Activated T-helper 2 cell treated with anti-CD3 and anti-CD28 coated beads, Interferon-gamma antibody, Interleukin-2, Interleukin-4, amounts not matched to agents 10 μg/mL and 5 μg/mL and 100 μg/mL, durations not matched to agents 14 hours and 24 hours and 36 hours (primary cell): ENCODE measurements around the gene CELA1. TPM values are rescaled to one million over a fixed set of nuclear protein-coding genes. Genes with fewer than 3 reads are reported as not detected.
"Not testable (repeated sequence)": the region's sequence is repeated elsewhere in the genome, so short reads cannot be mapped to it uniquely, and the experiment has no call there.

ENCODE experiments used
- DNase-seq: peaks from one replicate; pipeline ENCODE4 v3.0.0; 2021; ENCODE audit warnings: low spot score
- H3K27ac Mint-ChIP-seq: one replicate; pipeline ENCODE4 v1.8.0; 2021; ENCODE audit warnings: mixed read lengths
- H3K27me3 Mint-ChIP-seq: one replicate; pipeline ENCODE4 v1.8.0; 2021; ENCODE audit warnings: low read depth, mixed read lengths
- H3K36me3 Mint-ChIP-seq: one replicate; pipeline ENCODE4 v1.8.0; 2021; ENCODE audit warnings: low read depth, mixed read lengths
- H3K4me1 Mint-ChIP-seq: one replicate; pipeline ENCODE4 v1.8.0; 2021; ENCODE audit warnings: low read depth, mixed read lengths
- H3K4me3 Mint-ChIP-seq: one replicate; pipeline ENCODE4 v1.8.0; 2021; ENCODE audit warnings: low read depth, mild to moderate bottlenecking, moderate library complexity, mixed read lengths
- H3K9me3 Mint-ChIP-seq: one replicate; pipeline ENCODE4 v1.8.0; 2021; ENCODE audit warnings: mixed read lengths
- intact Hi-C: fragments of 100-400 bp; cut with micrococcal nuclease; formaldehyde crosslinking; loops from one replicate; pipeline ENCODE4 v1.15.1; 2023
- total RNA-seq: library from RNA; stranded (reverse); gene quantifications from 2 replicates; pipeline ENCODE4 v1.2.3, GENCODE V29; 2022

CELA1 gene
- total RNA-seq, 1 donor from 2014 or later, result not detected

DNA sequence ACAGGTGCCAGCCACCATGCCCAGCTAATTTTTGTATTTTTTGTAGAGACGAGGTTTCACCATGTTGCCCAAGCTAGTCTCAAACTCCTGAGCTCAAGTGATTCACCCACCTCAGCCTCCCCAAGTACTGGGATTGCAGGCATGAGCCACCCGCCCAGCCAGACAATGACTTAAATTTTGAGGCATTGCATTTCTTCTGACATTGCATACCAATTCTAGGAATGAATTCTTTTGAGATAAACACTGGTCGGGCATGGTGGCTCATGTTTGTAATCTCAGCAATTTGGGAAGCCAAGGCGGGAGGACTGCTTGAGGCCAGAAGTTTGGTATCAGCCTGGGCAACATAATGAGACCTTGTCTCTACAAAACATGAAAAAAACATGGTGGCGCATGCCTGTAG lies 2.5 kb upstream of the CELA1 start:
- no peak for DNase-seq
- no peak overlapping the region for H3K27ac Mint-ChIP-seq
- H3K4me3 Mint-ChIP-seq, result no peak overlapping the region
- H3K27me3 Mint-ChIP-seq, result no peaks in the 10 kb centered on the region
- intact Hi-C loops, result loop anchor here (10.0 kb wide), 1 partner anchor 524 kb away; no protein-coding TSS in a partner anchor
- H3K9me3 Mint-ChIP-seq, result no peaks in the 10 kb centered on the region
- no peaks in the 10 kb centered on the region for H3K36me3 Mint-ChIP-seq
- H3K4me1 Mint-ChIP-seq, result no peaks in the 10 kb centered on the region

DNA sequence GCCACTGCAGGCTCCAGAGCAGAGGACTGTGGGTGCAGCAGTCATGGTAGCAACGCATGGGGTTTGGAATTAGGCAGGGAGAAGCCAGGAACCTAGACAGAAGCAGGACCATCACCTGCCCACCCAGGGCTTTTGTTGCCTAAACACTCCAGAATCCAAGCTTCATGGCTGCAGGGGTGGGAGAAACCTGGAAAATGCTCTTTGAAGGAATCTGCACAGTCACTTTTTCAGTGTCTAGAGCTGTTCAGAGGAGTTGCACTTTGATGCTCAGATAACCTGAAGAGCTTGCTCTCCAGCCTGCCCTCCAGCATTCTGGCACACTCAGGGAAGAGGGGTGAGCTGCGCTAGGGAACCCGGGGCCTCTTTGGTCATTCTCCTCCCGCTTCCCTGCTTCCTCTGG lies 1.6 kb upstream of the CELA1 start:
- Mint-ChIP-seq H3K4me3 (no peak overlapping the region), H3K9me3 (no peaks in the 10 kb centered on the region), H3K36me3 (no peaks in the 10 kb centered on the region), H3K27ac (no peak overlapping the region), H3K4me1 (no peaks in the 10 kb centered on the region), H3K27me3 (no peaks in the 10 kb centered on the region)
- intact Hi-C loops, result loop anchor here (10.0 kb wide), 1 partner anchor 523 kb away; no protein-coding TSS in a partner anchor
- DNase-seq, result no peak

DNA sequence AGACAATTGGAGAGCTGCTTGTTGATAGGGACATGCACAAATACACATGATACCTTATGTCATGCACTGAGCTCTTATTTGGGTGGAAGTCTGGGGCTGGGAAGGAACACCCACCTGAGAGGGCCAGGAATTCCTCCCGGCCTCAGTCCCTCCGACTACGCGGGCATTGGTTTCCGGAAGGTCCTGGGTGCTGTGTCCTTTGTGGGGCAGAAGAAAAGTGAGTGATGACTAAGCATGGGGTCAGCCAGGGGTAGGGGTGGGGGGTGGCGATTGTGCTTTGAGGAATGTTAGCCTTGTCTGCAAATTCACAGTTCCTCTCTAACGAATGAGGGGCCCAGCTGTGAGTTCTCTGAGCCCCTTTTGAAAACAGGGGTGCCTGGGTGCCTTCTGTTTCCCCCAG lies 798 bp downstream of the CELA1 start:
- Mint-ChIP-seq H3K27me3 (no peaks in the 10 kb centered on the region), H3K27ac (no peak overlapping the region), H3K9me3 (no peaks in the 10 kb centered on the region), H3K4me3 (no peak overlapping the region), H3K36me3 (no peaks in the 10 kb centered on the region), H3K4me1 (peaks cover 11% of the 10 kb centered on the region)
- DNase-seq, result no peak
- intact Hi-C loops, result loop anchor here (10.0 kb wide), 1 partner anchor 521 kb away; no protein-coding TSS in a partner anchor

DNA sequence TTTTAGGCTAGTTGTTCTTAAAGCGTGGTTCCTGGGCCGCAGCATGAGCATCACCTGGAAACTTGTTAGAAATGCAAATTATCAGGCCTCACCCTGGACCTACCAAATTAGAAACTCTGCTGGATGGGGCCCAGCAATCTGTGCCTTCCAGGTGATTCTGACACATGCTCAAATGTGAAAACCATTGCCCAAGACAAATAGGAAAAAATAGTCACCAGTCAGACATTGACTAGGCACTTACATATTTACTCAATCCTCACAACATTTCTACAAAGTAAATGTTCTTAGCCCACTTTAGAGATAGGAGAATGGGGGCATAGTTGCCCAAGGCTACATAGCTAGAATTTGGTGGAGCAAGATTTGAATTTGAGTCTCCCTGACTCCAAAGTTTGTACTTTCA lies 3.3 kb downstream of the CELA1 start:
- Mint-ChIP-seq H3K9me3 (no peaks in the 10 kb centered on the region), H3K4me1 (peaks cover 11% of the 10 kb centered on the region), H3K36me3 (no peaks in the 10 kb centered on the region), H3K27me3 (no peaks in the 10 kb centered on the region), H3K4me3 (no peak overlapping the region), H3K27ac (no peak overlapping the region)
- no peak for DNase-seq
- intact Hi-C loops, result loop anchor here (10.0 kb wide), 1 partner anchor 518 kb away; no protein-coding TSS in a partner anchor

DNA sequence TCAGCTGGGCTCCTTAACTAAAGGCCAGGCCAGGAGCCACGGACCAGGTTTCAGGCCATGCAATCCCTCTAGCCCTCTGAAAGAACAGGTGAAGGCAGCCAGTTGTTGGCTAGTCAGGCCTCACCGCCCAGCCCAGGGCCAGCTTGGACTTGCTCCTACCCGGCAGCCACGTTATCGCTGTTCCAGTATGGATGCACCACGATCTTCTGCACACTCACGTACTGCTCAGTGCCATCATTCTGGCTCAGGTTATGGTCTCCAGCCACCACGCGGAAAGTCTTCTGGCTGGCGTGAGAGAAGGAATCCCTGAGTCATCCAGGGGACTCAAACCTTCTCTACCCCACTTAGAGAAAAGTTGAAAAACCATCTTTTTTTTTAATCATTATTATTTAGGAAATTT lies 4.1 kb downstream of the CELA1 start:
- Mint-ChIP-seq H3K36me3 (no peaks in the 10 kb centered on the region), H3K4me1 (peaks cover 11% of the 10 kb centered on the region), H3K4me3 (no peak overlapping the region), H3K27ac (no peak overlapping the region), H3K9me3 (no peaks in the 10 kb centered on the region), H3K27me3 (no peaks in the 10 kb centered on the region)
- no peak for DNase-seq
- intact Hi-C loops, result loop anchor here (10.0 kb wide), 1 partner anchor 518 kb away; no protein-coding TSS in a partner anchor

DNA sequence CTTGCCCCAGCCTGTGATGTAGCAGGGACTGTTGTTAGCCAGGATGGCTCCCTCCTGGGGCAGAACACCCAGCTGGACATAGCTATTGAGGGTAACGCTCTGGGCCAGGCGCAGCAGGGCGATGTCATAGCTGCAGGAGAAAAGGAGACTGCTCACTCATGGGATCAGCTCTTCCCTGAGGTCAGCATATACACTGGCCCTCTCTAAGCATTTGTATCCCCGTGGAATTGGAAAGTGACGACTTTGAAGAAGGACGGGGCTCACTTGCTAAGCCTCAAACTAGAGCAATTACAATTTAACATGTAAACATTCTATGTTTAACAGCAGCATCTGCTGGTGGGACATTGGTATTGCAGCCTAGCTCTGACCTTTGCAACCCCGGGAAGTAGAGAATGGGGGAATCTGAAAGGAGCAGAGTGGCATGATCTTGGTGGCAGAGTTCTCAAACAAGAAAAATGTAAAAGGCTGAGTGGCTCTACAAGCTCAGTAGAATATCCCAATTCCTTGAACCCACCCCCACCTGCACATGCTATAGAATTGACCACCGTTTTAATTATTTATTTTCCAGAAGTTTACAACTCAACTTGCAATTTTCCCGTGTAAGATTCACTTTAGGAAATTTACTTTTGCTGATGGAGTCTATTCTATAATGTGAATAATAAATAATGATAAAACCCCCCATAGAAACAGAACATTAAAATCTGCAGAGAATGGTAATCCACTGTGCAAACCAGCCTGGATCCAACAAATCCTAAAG lies 5.0 kb downstream of the CELA1 start:
- no peaks in the 10 kb centered on the region for H3K36me3 Mint-ChIP-seq
- DNase-seq, result peak; percentile 60
- H3K27ac Mint-ChIP-seq, result no peak overlapping the region
- no peak overlapping the region for H3K4me3 Mint-ChIP-seq
- no peaks in the 10 kb centered on the region for H3K9me3 Mint-ChIP-seq
- no peaks in the 10 kb centered on the region for H3K27me3 Mint-ChIP-seq
- intact Hi-C loops, result loop anchor here (1.0 to 10.0 kb wide), 2 partner anchors 72 to 517 kb away; no protein-coding TSS in a partner anchor
- peaks cover 11% of the 10 kb centered on the region for H3K4me1 Mint-ChIP-seq

DNA sequence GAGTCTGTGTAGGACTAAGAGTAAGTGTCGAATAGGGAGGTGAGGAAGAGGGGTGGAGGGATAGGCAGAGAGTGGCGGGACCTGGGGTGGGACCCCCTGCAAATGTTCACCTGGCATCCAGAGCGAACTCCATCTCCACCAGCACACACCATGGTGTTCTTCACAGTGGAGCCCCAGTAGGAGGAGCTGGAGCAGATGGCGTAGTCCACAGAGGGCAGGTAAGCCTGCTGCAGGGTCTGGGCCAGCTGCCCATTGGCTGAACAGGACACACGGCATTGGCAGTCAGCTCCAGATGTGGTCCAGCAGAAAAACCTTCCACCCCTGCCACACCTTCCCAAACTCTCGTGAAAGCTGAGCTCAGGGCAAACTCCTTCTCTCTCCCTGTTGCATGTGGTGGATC lies 6.7 kb downstream of the CELA1 start:
- Mint-ChIP-seq H3K4me3 (no peak overlapping the region), H3K9me3 (no peaks in the 10 kb centered on the region), H3K36me3 (no peaks in the 10 kb centered on the region), H3K4me1 (peaks cover 11% of the 10 kb centered on the region), H3K27ac (no peak overlapping the region), H3K27me3 (no peaks in the 10 kb centered on the region)
- intact Hi-C loops, result loop anchor here (10.0 kb wide), 1 partner anchor 515 kb away; no protein-coding TSS in a partner anchor
- no peak for DNase-seq

DNA sequence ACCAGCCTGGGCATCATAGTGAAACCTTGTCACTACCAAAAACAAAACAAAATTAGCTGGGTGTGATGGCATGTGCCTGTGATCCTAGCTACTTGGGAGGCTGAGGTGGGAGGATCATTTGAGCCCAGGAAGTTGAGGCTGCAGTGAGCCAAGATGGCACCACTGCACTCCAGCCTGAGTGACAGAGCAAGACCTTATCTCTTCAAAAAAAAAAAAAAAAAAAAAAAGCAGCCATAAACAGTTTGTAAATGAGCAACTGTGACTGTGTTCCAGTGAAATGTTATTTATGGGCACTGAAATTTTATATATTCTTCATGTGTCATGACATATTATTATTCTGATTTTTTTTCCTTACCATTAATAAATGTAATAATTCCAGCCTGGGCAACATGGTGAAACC lies 9.1 kb downstream of the CELA1 start:
- H3K27ac Mint-ChIP-seq, H3K4me3 Mint-ChIP-seq, H3K27me3 Mint-ChIP-seq, intact Hi-C loops, H3K4me1 Mint-ChIP-seq, H3K36me3 Mint-ChIP-seq, DNase-seq, H3K9me3 Mint-ChIP-seq: not testable (repeated sequence)

DNA sequence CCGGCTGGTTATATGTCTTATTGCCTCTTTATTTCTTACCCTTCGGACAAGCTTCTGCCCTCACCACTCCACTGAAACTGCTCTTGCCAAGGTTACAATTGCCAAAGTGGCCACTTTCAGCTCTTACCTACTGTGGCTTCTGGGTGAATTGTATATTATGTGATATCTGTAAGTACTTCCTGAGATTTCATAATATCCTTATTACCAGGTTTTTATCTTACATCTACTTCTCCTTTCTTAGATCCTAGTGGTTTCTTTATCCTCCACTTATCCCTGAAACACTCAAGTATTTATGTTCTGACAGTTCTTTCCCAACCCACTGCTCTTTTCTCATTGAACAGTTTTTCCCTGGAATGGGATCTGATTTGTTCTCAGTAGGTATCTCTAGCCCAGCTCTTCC lies 10.5 kb downstream of the CELA1 start:
- Mint-ChIP-seq H3K27me3 (no peaks in the 10 kb centered on the region), H3K4me1 (peaks cover 3% of the 10 kb centered on the region), H3K4me3 (no peak overlapping the region), H3K9me3 (no peaks in the 10 kb centered on the region), H3K27ac (no peak overlapping the region), H3K36me3 (no peaks in the 10 kb centered on the region)
- no peak for DNase-seq
- intact Hi-C loops, result no loop called here

DNA sequence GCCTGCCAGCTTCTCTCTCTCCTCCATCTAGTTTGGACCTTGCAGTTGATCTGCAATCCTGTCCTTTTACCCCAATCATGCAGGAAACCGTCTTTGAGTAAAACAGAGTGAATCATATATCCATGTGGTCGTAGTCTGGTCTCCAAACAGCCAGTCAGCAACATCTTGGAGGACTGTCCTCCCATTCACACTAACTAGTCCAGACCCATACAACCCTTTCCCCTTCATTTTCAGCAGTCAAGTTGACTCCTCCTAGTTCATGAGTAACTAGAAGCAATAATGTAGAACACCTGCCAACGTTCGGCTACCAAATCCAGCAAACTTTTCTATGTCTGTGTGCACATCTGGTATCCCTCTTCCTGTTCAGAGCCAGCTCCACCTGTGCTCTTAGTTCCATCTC lies 11.7 kb downstream of the CELA1 start:
- Mint-ChIP-seq H3K27me3 (no peaks in the 10 kb centered on the region), H3K4me3 (no peak overlapping the region), H3K27ac (no peak overlapping the region), H3K36me3 (no peaks in the 10 kb centered on the region), H3K9me3 (no peaks in the 10 kb centered on the region), H3K4me1 (peaks cover 9% of the 10 kb centered on the region)
- intact Hi-C loops, result no loop called here
- DNase-seq, result no peak

DNA sequence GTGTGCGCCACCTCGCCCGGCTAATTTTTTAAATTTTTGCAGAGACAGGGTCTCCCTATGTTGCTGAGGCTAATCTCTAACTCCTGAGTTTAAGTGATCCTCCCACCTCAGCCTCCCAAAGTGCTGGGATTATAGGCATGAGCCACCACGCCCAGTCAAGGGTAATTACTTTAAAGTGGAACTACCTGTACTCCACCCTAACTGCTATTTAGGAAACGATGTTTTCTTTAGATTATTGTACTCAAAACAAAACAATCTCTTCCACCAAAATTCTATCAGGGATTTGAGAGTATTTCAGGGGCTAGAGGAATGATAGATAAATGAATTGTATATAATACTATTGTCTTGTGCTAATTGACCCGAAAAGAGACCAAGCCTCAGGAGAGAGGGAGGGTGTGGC lies 12.9 kb downstream of the CELA1 start:
- H3K27me3 Mint-ChIP-seq, result no peaks in the 10 kb centered on the region
- intact Hi-C loops, result no loop called here
- no peak overlapping the region for H3K4me3 Mint-ChIP-seq
- H3K4me1 Mint-ChIP-seq, result peaks cover 20% of the 10 kb centered on the region
- H3K27ac Mint-ChIP-seq, result no peak overlapping the region
- no peaks in the 10 kb centered on the region for H3K9me3 Mint-ChIP-seq
- no peaks in the 10 kb centered on the region for H3K36me3 Mint-ChIP-seq
- DNase-seq, result no peak

DNA sequence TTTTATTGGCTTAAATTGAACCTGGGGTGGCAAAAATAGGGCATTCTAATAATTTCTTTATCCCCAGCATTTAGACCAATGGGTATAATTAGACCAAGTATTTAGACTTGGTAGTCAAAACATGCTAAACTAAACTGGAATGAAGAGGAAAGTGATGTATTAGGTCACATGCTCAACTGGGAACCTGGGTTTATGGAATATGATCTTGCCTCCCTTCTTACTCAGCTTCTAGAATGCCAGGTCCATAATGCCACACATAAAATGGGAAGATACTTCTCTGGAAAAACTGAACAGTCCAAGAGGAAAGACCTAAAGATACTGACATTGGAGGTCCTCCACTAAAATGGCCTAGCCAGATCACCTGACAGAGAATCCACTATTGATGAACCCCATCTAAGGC lies 16.3 kb downstream of the CELA1 start:
- no peak overlapping the region for H3K4me3 Mint-ChIP-seq
- DNase-seq, result no peak
- H3K4me1 Mint-ChIP-seq, result peaks cover 38% of the 10 kb centered on the region
- no peaks in the 10 kb centered on the region for H3K9me3 Mint-ChIP-seq
- no peaks in the 10 kb centered on the region for H3K36me3 Mint-ChIP-seq
- intact Hi-C loops, result no loop called here
- H3K27me3 Mint-ChIP-seq, result no peaks in the 10 kb centered on the region
- H3K27ac Mint-ChIP-seq, result no peak overlapping the region

DNA sequence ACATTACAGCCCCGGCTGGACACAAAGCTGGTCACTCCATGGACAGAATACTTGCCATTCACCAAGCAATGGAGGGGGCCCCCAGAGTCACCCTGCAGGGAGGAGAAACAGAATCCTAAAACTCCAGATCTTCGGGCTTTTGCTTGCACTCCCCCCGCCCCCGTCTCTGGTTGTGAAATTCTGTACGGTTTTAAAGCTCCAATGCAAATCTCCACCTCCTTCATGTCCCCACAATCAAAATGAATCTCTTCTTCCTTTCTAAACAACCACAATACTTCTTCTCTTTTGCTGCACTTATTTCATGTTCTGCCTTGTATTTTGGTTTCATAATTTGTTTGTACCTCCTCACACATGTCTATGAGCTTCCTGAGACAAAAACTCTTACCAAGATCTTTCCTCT lies 16.7 kb downstream of the CELA1 start:
- peaks cover 42% of the 10 kb centered on the region for H3K4me1 Mint-ChIP-seq
- no peaks in the 10 kb centered on the region for H3K27me3 Mint-ChIP-seq
- DNase-seq, result no peak
- intact Hi-C loops, result loop anchor here (10.0 kb wide), 2 partner anchors 245 to 565 kb away; partner anchors contain the start of genes ATF1 and CSRNP2
- H3K9me3 Mint-ChIP-seq, result no peaks in the 10 kb centered on the region
- peak overlapping the region; percentile 30 for H3K4me3 Mint-ChIP-seq
- H3K27ac Mint-ChIP-seq, result peak overlapping the region; percentile 23
- no peaks in the 10 kb centered on the region for H3K36me3 Mint-ChIP-seq
